ENCODE results near the gene NPIPB6.

NPIPB6 gene

DNA sequence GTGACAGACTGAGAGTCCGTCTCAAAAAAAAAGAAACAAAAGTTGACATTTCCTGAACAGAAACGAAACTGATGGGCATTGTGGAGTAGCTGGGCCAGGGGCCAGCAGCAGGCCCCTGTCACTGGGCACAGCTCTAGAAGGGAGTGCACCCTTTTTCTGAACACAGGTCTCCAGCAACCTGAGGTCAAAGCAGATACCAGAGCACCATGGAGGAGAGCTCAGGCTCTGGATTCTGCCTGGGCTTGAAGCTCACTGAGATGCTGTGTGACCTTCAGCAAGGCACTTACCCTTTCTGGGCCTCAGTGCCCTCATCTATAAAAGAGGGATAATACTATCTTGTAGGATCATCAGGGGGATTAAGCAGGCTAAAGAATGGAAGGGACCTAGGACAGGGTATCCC, 66.0 kb downstream of the NPIPB6 start:
- no peak for DNase-seq

DNA sequence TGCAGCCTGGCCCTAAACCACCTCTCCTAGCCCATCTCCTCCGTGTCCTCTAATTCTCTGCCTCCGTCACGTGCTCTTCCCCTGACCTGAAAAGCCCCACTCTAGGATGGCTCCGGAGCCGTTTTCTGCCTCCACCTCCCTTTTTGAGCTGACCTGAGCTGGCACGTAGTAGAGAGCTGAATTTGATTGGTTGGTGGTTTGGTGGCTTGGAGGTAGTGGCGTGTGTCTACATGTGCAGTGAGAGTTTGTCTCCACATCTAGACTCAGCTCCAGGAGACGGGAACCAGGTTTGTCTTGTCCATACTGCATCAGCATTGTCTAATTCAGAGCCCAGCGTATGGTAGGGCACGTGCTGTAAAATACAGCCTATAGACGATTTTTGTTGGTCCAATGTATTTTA, 68.0 kb downstream of the NPIPB6 start:
- DNase-seq: no peak

DNA sequence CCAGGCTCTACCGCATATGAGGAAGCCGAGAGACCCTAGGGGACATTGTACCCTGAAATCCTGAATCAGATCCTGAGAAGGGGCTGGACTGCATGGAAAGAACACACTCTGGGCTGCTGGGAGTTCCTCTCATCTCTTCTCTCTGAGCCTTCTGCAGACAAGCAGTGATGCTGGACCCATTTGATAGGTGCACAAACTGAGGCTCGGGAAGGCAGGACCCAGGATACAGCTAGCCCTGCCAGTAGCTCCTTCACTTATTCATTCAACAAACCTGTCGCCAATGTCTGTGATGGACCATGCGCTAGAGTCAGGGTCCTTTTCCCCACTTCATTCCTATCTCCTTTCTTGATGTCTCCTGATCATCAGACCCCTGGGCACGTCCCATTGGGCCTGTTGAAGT, 69.1 kb downstream of the NPIPB6 start:
- no peak for DNase-seq

DNA sequence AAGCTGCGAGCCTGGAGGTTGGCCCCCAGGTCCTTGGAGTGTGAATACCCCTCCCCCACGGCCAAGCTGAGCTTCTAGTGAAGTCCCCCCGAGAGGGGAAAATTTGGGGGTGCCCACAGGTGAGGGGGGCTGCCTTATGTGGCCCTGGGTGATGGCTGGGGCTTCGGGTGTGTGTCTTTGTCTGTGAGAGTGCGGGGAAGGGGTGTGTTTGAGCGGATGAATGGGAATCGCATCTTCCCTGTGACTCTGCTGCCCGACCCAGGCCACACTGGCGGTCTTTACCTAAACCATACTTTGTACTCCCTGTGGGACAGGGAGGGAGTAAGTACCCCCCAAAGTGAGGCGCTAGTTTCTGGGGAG, 69.7 kb downstream of the NPIPB6 start:
- DNase-seq: no peak

DNA sequence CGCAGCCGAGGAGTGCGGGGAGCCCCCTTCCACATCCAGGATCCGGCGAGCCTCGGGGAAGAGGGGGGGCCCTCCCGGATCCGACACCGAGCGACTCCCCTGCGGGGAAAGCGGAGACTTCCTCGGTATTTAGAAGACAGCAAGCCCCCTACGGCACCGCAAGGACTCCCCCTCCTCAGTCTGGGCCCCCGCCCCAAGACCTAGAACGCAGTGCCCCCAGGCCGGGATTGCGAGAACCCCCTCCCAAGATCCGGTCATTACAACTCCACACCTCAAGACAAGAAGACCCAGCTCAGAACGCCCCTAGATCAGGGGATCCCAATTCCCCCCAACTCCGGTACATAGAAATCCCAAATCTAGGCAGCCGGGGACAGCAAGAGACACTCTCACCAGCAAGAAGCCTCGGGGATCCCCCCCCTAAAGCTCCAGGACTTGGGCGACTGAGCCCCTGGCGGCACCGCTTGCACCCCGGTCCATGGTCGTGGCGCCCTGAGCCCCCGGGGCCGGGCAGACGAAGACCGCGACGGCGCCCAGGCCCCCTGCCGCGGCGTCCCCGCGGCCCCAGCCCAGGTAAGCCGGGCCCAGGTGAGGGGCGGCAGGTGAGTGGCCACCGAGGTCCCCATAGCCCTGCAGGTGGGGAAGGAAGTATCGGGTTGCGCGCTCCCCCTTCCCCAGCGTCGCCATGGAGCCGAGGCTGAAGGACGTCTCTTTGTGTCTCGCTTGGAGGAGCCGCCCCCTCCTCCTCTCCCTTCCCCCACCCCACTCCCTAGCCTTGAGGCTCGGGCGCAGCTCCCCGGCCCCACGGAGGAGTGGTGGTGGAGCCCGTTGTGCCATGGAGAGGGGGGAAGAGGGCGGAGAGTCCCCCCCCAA, 70.3 kb downstream of the NPIPB6 start:
- peak; percentile 81 for DNase-seq

Measured in NCI-H345 (cell line).